A549 (cell line): ENCODE data around the gene AQP7.

ENCODE experiments used
- EHMT2 ChIP-seq: fragments of 200-600 bp; sonication (generic); IDR thresholded peaks from 2 replicates; pipeline ENCODE4 v1.6.1; 2016; ENCODE audit warnings: antibody characterized with exemption, low read depth, mild to moderate bottlenecking, moderate library complexity
- HDAC2 ChIP-seq: fragments of 200-600 bp; sonication (generic); IDR thresholded peaks from 2 replicates; pipeline ENCODE4 v1.6.1; 2016
- POLR2A ChIP-seq: IDR thresholded peaks from 2 replicates; pipeline ENCODE4 v1.6.1; 2012; ENCODE audit warnings: mild to moderate bottlenecking, low read length
- TF ChIP-seq, protein P1 (sequence below): fragments of >200 bp; sonication (Bioruptor Twin); formaldehyde crosslinking; IDR thresholded peaks from 3 replicates; pipeline ENCODE4 v1.5.1; 2016

DNA sequence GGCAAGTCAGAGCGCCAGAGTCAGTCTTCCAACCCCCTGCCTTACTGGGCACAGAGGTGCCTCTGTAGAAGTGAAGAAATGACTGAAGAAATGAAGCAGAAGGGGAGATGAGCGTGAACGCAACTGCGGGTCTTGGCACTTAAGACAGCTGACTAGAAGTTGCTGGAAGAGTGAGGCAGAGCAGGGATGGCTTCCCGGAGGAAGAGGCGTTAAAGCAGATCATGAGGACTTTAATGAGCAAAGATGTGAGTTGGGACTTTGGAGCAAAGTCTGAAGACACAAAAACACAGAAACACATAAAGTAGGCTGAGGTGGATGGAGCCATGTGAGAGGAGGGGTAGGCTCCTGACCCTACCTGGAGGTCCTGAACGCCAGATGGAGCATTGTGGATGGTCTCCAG is 37.8 kb upstream of the AQP7 start:
- no peak for TF ChIP-seq POLR2A
- TF ChIP-seq EHMT2 = no peak
- no peak for TF ChIP-seq HDAC2
- TF ChIP-seq, protein P1, sequence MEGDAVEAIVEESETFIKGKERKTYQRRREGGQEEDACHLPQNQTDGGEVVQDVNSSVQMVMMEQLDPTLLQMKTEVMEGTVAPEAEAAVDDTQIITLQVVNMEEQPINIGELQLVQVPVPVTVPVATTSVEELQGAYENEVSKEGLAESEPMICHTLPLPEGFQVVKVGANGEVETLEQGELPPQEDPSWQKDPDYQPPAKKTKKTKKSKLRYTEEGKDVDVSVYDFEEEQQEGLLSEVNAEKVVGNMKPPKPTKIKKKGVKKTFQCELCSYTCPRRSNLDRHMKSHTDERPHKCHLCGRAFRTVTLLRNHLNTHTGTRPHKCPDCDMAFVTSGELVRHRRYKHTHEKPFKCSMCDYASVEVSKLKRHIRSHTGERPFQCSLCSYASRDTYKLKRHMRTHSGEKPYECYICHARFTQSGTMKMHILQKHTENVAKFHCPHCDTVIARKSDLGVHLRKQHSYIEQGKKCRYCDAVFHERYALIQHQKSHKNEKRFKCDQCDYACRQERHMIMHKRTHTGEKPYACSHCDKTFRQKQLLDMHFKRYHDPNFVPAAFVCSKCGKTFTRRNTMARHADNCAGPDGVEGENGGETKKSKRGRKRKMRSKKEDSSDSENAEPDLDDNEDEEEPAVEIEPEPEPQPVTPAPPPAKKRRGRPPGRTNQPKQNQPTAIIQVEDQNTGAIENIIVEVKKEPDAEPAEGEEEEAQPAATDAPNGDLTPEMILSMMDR = no peak
